Measurements from ENCODE around the gene TMEM178B.

TMEM178B gene

GRCh38 chr7:141225916-141226618 is 152.2 kb downstream of the TMEM178B start:
- DNase-seq = no peak

GRCh38 chr7:141227454-141227853 is 153.6 kb downstream of the TMEM178B start:
- DNase-seq = no peak

GRCh38 chr7:141228482-141228881 is 154.6 kb downstream of the TMEM178B start:
- DNase-seq = no peak

GRCh38 chr7:141231018-141231792 is 157.3 kb downstream of the TMEM178B start:
- no peak for DNase-seq

- DNase-seq = no peak
Measured at GRCh38 chr7:141232286-141233051, 158.6 kb downstream of the TMEM178B start.

- DNase-seq = no peak
Measured at GRCh38 chr7:141234335-141235105, 160.7 kb downstream of the TMEM178B start.

- DNase-seq = no peak
Measured at GRCh38 chr7:141235656-141236055, 161.8 kb downstream of the TMEM178B start.

- no peak for DNase-seq
Measured at GRCh38 chr7:141238596-141239243, 164.9 kb downstream of the TMEM178B start.

GRCh38 chr7:141239661-141240060 is 165.8 kb downstream of the TMEM178B start:
- no peak for DNase-seq

GRCh38 chr7:141242568-141242967 is 168.7 kb downstream of the TMEM178B start:
- no peak for DNase-seq

- no peak for DNase-seq
Measured at GRCh38 chr7:141243368-141243767, 169.5 kb downstream of the TMEM178B start.

GRCh38 chr7:141244435-141244834 is 170.6 kb downstream of the TMEM178B start:
- DNase-seq = no peak

- no peak for DNase-seq
Measured at GRCh38 chr7:141246426-141246825, 172.6 kb downstream of the TMEM178B start.

- DNase-seq = no peak
Measured at GRCh38 chr7:141251180-141251579, 177.3 kb downstream of the TMEM178B start.

- no peak for DNase-seq
Measured at GRCh38 chr7:141251957-141252356, 178.1 kb downstream of the TMEM178B start.

- DNase-seq = no peak
Measured at GRCh38 chr7:141257597-141257996, 183.7 kb downstream of the TMEM178B start.

GRCh38 chr7:141258559-141258958 is 184.7 kb downstream of the TMEM178B start:
- no peak for DNase-seq

GRCh38 chr7:141262101-141263090 is 188.5 kb downstream of the TMEM178B start:
- DNase-seq = no peak

- DNase-seq = no peak
Measured at GRCh38 chr7:141263508-141263907, 189.6 kb downstream of the TMEM178B start.

GRCh38 chr7:141263983-141264382 is 190.1 kb downstream of the TMEM178B start:
- no peak for DNase-seq

- no peak for DNase-seq
Measured at GRCh38 chr7:141264511-141264910, 190.6 kb downstream of the TMEM178B start.

All from Kasumi-1 (cell line).